A549 treated with dexamethasone at 1 μM for 4 hours (cell line): Measurements from ENCODE around the gene PCP4. TPM values are rescaled to one million over a fixed set of nuclear protein-coding genes. Genes with fewer than 3 reads are reported as not detected.

Source experiments
- total RNA-seq: library from RNA; stranded (reverse); fragments of 200-300 nt; extraction: Qiagen RNA extraction; gene quantifications from 5 replicates; pipeline ENCODE4 v1.2.3, GENCODE V29; 2022

PCP4 gene
- total RNA-seq = not detected in 5 replicates

GRCh38 chr21:39867198-39867650, at the start of gene PCP4:
TSS of gene PCP4 (plus strand) at chr21:39867438. CDS start at chr21:39867502, 64 bp downstream.

Other genes with a start within 250 kb of the PCP4 start
- gene IGSF5, start 122.3 kb upstream of the PCP4 start, total RNA-seq = not detected in 5 replicates